B cell (primary cell): Measurements from ENCODE around the gene PPP1R26. TPM values are rescaled to one million over a fixed set of nuclear protein-coding genes. Genes with fewer than 3 reads are reported as not detected.
"Not testable (repeated sequence)": the region's sequence is repeated elsewhere in the genome, so short reads cannot be mapped to it uniquely, and the experiment has no call there.

Experiments used
- ATAC-seq: fragments of 200-7000 bp; cut with Tn5 transposase; one replicate; pipeline ENCODE4 v1.10.0; 2021; ENCODE audit warnings: low read depth, mild to moderate bottlenecking, moderate number of reproducible peaks, moderate library complexity
- CTCF ChIA-PET: fragments of 350-600 bp; sonication (Branson Sonifier 250); formaldehyde crosslinking; loops from one replicate; lab custom pipeline; 2021; ENCODE audit warnings: antibody characterized with exemption, inconsistent platforms; lab: Charles Lee
- POLR2A ChIA-PET: fragments of 350-600 bp; sonication (Branson Sonifier 250); formaldehyde crosslinking; loops from one replicate; lab custom pipeline; 2021; ENCODE audit warnings: antibody characterized with exemption; lab: Charles Lee
- DNase-seq: peaks from one replicate; pipeline ENCODE4 v3.0.0; 2013
- H2AFZ ChIP-seq: 2 replicates; pipeline ENCODE4 v1.6.1; 2012; ENCODE audit warnings: mild to moderate bottlenecking, low read depth, low read length; ENCODE audit not compliant: insufficient read depth, poor library complexity, severe bottlenecking
- H3K27ac ChIP-seq, 2 donors: 1 replicate in 1 of 2; 2 replicates in 1 of 2; pipeline ENCODE4 v1.5.1; 2012 to 2013; ENCODE audit warnings: low read length in 2 of 2, mild to moderate bottlenecking in 2 of 2, moderate library complexity in 1 of 2
- H3K27me3 ChIP-seq, 4 experiments: fragments of 200-600 bp in 1 of 4; sonication (generic) in 1 of 4; replicated peaks in 1 of 4; 1 replicate in 2 of 4; 2 replicates in 2 of 4; pipeline versions ENCODE4 v1.6.1 to v1.7.0; 2013 to 2016; ENCODE audit warnings: low read length in 3 of 4, mild to moderate bottlenecking in 2 of 4, mixed read lengths in 1 of 4, moderate library complexity in 1 of 4; ENCODE audit not compliant: insufficient read depth in 4 of 4, control insufficient read depth in 3 of 4; ENCODE audit errors: control extremely low read depth in 1 of 4
- H3K36me3 ChIP-seq, 2 experiments: replicated peaks in 1 of 2; 1 replicate in 1 of 2; 2 replicates in 1 of 2; pipeline versions ENCODE4 v1.6.1 to v1.7.1; 2013; ENCODE audit warnings: low read length in 1 of 2; ENCODE audit not compliant: insufficient read depth in 2 of 2, control insufficient read depth in 1 of 2; ENCODE audit errors: control extremely low read depth in 1 of 2, extremely low read depth in 1 of 2
- H3K4me1 ChIP-seq, 2 donors: fragments of 200-600 bp in 1 of 2; sonication (generic) in 1 of 2; 1 replicate in 1 of 2; 2 replicates in 1 of 2; pipeline versions ENCODE4 v1.5.1 to v1.6.1; 2013 to 2017; ENCODE audit warnings: low read length in 2 of 2; ENCODE audit not compliant: control insufficient read depth in 2 of 2, insufficient read depth in 2 of 2
- H3K4me2 ChIP-seq: replicated peaks from 2 replicates; pipeline ENCODE3; 2012; ENCODE audit warnings: mild to moderate bottlenecking, low read depth, low read length; ENCODE audit not compliant: poor library complexity, severe bottlenecking
- H3K4me3 ChIP-seq, 5 experiments: fragments of 200-600 bp in 1 of 5; sonication (generic) in 1 of 5; 1 replicate in 3 of 5; 2 replicates in 2 of 5; pipeline versions ENCODE4 v1.5.1 to v1.7.0; 2011 to 2016; ENCODE audit warnings: low read length in 4 of 5, mild to moderate bottlenecking in 4 of 5, low read depth in 2 of 5, control low read depth in 1 of 5, moderate library complexity in 1 of 5; ENCODE audit not compliant: insufficient read depth in 1 of 5; ENCODE audit errors: control extremely low read depth in 1 of 5, extremely low read depth in 1 of 5
- H3K79me2 ChIP-seq: fragments of 200-600 bp; sonication (generic); one replicate; pipeline ENCODE4 v1.6.0; 2016; ENCODE audit warnings: low read length; ENCODE audit not compliant: control insufficient read depth, insufficient read depth
- H3K9ac ChIP-seq: fragments of 200-600 bp; sonication (generic); 2 replicates; pipeline ENCODE4 v1.6.1; 2017; ENCODE audit warnings: mild to moderate bottlenecking, low read length, moderate library complexity
- H3K9me3 ChIP-seq, 3 donors: one replicate each; pipeline versions ENCODE4 v1.6.1 to v1.7.1; 2013; ENCODE audit warnings: low read length in 2 of 3; ENCODE audit not compliant: control insufficient read depth in 2 of 3, insufficient read depth in 1 of 3; ENCODE audit errors: control extremely low read depth in 1 of 3
- H4K20me1 ChIP-seq: 2 replicates; pipeline ENCODE4 v1.6.0; 2012; ENCODE audit warnings: mild to moderate bottlenecking, low read length; ENCODE audit not compliant: insufficient read depth, control insufficient read depth, poor library complexity, severe bottlenecking
- H3K27ac Mint-ChIP-seq: one replicate; pipeline ENCODE4 v1.8.0; 2021; ENCODE audit warnings: mixed read lengths
- H3K27me3 Mint-ChIP-seq: one replicate; pipeline ENCODE4 v1.8.0; 2021; ENCODE audit warnings: mixed read lengths
- H3K4me1 Mint-ChIP-seq: one replicate; pipeline ENCODE4 v1.8.0; 2021; ENCODE audit warnings: mixed read lengths
- H3K4me3 Mint-ChIP-seq: one replicate; pipeline ENCODE4 v1.8.0; 2021; ENCODE audit warnings: mixed read lengths
- H3K9me3 Mint-ChIP-seq: one replicate; pipeline ENCODE4 v1.8.0; 2022; ENCODE audit warnings: mixed read lengths; ENCODE audit not compliant: insufficient read depth
- EZH2 ChIP-seq: IDR thresholded peaks from 2 replicates; pipeline ENCODE4 v1.6.1; 2012; ENCODE audit warnings: borderline replicate concordance, low read depth, mild to moderate bottlenecking, moderate library complexity, low read length; ENCODE audit not compliant: insufficient read depth, poor library complexity, severe bottlenecking
- WGBS: methylation state at CpG from one replicate; pipeline ENCODE4 v1.1.5; 2013; ENCODE audit warnings: missing lambda C conversion rate; ENCODE audit not compliant: insufficient coverage; 5-methylcytosine and 5-hydroxymethylcytosine counted together
- intact Hi-C: fragments of 100-400 bp; cut with micrococcal nuclease; formaldehyde crosslinking; loops from one replicate; pipeline ENCODE4 v1.10.0; 2022
- polyA plus RNA-seq: library from polyadenylated mRNA; depleted of rRNA; stranded (reverse); fragments of >200 nt; gene quantifications from 2 replicates; pipeline ENCODE4 v1.2.3, GENCODE V29; 2012
- total RNA-seq, 2 donors: library from RNA; stranded (reverse); fragments of 120-200 nt in 1 of 2; gene quantifications; 1 replicate in 1 of 2; 2 replicates in 1 of 2; pipeline versions ENCODE4 v1.2.3 to v1.2.4, GENCODE V29; 2013 to 2022
- TF ChIP-seq, protein P1 (sequence below): fragments of 200-600 bp; IDR thresholded peaks from one replicate; pipeline ENCODE4 v1.8.0; 2022; ENCODE audit warnings: antibody characterized with exemption, mild to moderate bottlenecking

PPP1R26 gene
- total and polyA plus RNA-seq, 2 donors (not counting 1 experiment from before 2014, with no cell fraction given): 1.9 to 7.8 TPM

DNA sequence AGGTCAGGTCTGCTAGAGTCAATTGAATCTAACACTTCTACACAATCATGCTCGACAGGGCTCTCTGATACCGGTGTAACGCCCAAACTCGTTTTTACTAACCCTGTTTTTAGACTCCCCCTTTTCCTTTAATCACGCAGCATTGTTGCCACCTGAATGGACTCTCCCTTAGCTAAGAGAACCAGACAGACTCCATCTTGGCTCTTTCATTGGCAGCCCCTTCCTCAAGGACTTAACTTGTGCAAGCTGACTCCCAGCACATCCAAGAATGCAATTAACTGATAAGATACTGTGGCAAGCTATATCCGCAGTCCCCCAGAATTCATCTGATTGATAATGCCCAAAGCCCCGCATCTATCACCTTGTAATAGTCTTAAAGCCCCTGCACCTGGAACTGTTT is 40.1 kb upstream of the PPP1R26 start:
- H3K36me3 ChIP-seq, H3K4me3 ChIP-seq, H3K4me1 Mint-ChIP-seq, POLR2A ChIA-PET, H3K27me3 ChIP-seq, DNase-seq, CTCF ChIA-PET, H3K4me1 ChIP-seq, H3K4me2 ChIP-seq, H3K79me2 ChIP-seq, H3K27ac Mint-ChIP-seq, H3K9ac ChIP-seq, H3K4me3 Mint-ChIP-seq, intact Hi-C loops, H4K20me1 ChIP-seq, H3K9me3 Mint-ChIP-seq, ATAC-seq, H2AFZ ChIP-seq, H3K27ac ChIP-seq: not testable (repeated sequence)
- peaks cover 0 to 22% (median 0%) of the 10 kb centered on the region in 3 donors for H3K9me3 ChIP-seq
- WGBS: 97% methylated on average over 6 of the region's 7 CpGs
- H3K27me3 Mint-ChIP-seq: peaks cover 15% of the 10 kb centered on the region

DNA sequence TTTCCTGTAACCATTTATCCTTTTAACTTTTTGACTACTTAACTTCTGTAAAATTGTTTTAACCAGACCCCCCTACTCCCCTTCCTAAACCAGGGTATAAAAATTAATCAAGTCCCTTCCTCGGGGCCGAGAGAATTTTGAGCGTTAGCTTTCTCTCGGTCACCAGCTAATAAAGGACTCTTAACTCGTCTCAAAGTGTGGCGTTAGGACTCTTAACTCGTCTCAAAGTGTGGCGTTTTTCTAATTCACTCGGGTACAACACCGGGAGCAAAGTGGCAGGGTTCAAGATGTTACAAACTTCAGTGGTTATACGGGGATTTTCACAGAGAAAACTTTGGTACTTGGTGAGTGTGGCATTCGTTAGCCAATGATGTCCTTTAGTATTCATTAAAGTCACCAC is 39.7 kb upstream of the PPP1R26 start:
- intact Hi-C loops: no loop called here
- Histone ChIP-seq H3K4me1 (no peaks in the 10 kb centered on the region), H3K4me3 (no peak overlapping the region), H3K9me3 (peaks cover 0 to 23% (median 0%) of the 10 kb centered on the region in 3 donors), H3K9ac (no peak overlapping the region), H3K36me3 (no peaks in the 10 kb centered on the region), H3K4me2 (no peak overlapping the region), H3K27me3 (peaks cover 0 to 5% (median 0%) of the 10 kb centered on the region in 4 experiments), H3K79me2 (no peaks in the 10 kb centered on the region), H3K27ac (no peak overlapping the region), H4K20me1 (no peaks in the 10 kb centered on the region), H2AFZ (no peak overlapping the region)
- 91% methylated on average over 12 of the region's 12 CpGs for WGBS
- Mint-ChIP-seq H3K4me1 (no peaks in the 10 kb centered on the region), H3K27ac (no peak overlapping the region), H3K27me3 (peaks cover 15% of the 10 kb centered on the region), H3K9me3 (peaks cover 2% of the 10 kb centered on the region), H3K4me3 (no peak overlapping the region)
- POLR2A ChIA-PET: no interaction called here
- DNase-seq: no peak
- CTCF ChIA-PET: no interaction called here
- no peak for ATAC-seq
- TF ChIP-seq, protein P1, sequence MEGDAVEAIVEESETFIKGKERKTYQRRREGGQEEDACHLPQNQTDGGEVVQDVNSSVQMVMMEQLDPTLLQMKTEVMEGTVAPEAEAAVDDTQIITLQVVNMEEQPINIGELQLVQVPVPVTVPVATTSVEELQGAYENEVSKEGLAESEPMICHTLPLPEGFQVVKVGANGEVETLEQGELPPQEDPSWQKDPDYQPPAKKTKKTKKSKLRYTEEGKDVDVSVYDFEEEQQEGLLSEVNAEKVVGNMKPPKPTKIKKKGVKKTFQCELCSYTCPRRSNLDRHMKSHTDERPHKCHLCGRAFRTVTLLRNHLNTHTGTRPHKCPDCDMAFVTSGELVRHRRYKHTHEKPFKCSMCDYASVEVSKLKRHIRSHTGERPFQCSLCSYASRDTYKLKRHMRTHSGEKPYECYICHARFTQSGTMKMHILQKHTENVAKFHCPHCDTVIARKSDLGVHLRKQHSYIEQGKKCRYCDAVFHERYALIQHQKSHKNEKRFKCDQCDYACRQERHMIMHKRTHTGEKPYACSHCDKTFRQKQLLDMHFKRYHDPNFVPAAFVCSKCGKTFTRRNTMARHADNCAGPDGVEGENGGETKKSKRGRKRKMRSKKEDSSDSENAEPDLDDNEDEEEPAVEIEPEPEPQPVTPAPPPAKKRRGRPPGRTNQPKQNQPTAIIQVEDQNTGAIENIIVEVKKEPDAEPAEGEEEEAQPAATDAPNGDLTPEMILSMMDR: no peak
- TF ChIP-seq EZH2: no peak
